AG04450 (cell line): Measurements from ENCODE around the gene MSH5. TPM values are rescaled to one million over a fixed set of nuclear protein-coding genes. Genes with fewer than 3 reads are reported as not detected.

ENCODE experiments used
- CTCF ChIA-PET: fragments of 300-600, 350-600 bp; formaldehyde crosslinking; extraction: SDS; loops from one replicate; lab custom pipeline; 2022; ENCODE audit warnings: antibody characterized with exemption, inconsistent platforms; lab: Charles Lee
- POLR2A ChIA-PET: fragments of 350-600 bp; formaldehyde crosslinking; extraction: SDS; loops from one replicate; lab custom pipeline; 2021; ENCODE audit warnings: antibody characterized with exemption, inconsistent platforms; lab: Yijun Ruan, JAX
- DNase-seq: peaks from one replicate; pipeline ENCODE4 v3.0.0-alpha.2; 2011; ENCODE audit warnings: low read depth, low spot score
- H3K27ac ChIP-seq: one replicate; pipeline ENCODE4 v1.5.1; 2012; ENCODE audit warnings: low read depth, low read length, control low read depth
- H3K27me3 ChIP-seq: one replicate; pipeline ENCODE4 v1.6.0; 2012; ENCODE audit warnings: low read length; ENCODE audit not compliant: control insufficient read depth, insufficient read depth
- H3K4me3 ChIP-seq: 2 replicates; pipeline ENCODE4 v1.5.1; 2011; ENCODE audit warnings: mild to moderate bottlenecking, low read depth, low read length, control low read depth
- H3K9me3 ChIP-seq: 2 replicates; pipeline ENCODE4 v1.5.1; 2012; ENCODE audit warnings: low read length; ENCODE audit not compliant: control insufficient read depth, insufficient read depth
- polyA plus RNA-seq: library from polyadenylated mRNA; depleted of rRNA; stranded (reverse); fragments of >200 nt; gene quantifications from 2 replicates; pipeline ENCODE4 v1.2.3, GENCODE V29; 2011
- TF ChIP-seq, protein P1 (sequence below): IDR thresholded peaks from 2 replicates; pipeline ENCODE4 v1.5.1; 2011; ENCODE audit warnings: low read depth, low read length, control low read depth, inconsistent platforms

Gene MSH5
- polyA plus RNA-seq, 1 experiment: 6.4 TPM

DNA sequence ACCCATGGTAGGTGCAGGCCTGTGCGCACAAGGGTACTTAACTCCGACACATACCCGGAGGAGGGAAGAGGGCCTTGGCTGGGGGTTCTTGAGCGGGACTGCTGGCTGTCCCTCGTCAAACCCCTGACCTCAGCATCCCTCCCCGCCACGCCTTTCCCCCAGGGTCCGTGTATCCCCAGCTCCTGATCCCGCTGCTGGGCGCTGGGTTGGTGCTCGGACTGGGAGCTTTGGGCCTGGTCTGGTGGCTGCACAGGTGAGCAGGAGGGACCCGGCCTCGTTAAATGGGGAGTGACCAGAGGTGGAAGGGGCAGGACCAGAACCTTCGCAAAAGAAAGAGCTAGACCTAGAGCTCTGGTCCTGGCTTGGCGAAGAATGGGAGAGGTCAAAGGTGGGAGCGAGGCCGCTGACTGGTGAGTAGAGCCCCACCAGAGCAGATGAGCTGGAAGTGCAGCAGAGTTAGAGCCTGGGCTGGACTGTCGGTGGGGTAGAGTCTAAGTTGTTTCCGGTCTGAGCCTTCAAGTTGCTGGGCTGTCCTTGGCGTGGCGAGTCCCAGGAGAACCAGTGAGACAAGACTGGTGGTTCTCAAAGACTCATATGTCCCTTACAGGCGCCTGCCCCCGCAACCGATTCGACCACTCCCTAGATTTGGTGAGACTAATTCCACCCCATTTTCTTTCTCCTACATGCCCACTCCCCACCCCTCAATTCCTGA, 15.7 kb upstream of the MSH5 start:
- POLR2A ChIA-PET: interaction anchor here (0.7 to 2.1 kb wide), 4 partner anchors 10 to 140 kb away, joined by 3 to 5 read pairs (median 4); partner anchors contain the start of genes ABHD16A and HSPA1B
- CTCF ChIA-PET: interaction anchor here (1.0 to 1.5 kb wide), 2 partner anchors 46 to 72 kb away, joined by 3 to 4 read pairs; no protein-coding TSS in a partner anchor
- no peak for DNase-seq
- H3K9me3 ChIP-seq: no peaks in the 10 kb centered on the region; the same call in 1 of the 2 replicates
- no peak overlapping the region for H3K27ac ChIP-seq
- TF ChIP-seq, protein P1, sequence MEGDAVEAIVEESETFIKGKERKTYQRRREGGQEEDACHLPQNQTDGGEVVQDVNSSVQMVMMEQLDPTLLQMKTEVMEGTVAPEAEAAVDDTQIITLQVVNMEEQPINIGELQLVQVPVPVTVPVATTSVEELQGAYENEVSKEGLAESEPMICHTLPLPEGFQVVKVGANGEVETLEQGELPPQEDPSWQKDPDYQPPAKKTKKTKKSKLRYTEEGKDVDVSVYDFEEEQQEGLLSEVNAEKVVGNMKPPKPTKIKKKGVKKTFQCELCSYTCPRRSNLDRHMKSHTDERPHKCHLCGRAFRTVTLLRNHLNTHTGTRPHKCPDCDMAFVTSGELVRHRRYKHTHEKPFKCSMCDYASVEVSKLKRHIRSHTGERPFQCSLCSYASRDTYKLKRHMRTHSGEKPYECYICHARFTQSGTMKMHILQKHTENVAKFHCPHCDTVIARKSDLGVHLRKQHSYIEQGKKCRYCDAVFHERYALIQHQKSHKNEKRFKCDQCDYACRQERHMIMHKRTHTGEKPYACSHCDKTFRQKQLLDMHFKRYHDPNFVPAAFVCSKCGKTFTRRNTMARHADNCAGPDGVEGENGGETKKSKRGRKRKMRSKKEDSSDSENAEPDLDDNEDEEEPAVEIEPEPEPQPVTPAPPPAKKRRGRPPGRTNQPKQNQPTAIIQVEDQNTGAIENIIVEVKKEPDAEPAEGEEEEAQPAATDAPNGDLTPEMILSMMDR: no peak
- peaks cover 7% of the 10 kb centered on the region for H3K27me3 ChIP-seq
- H3K4me3 ChIP-seq: no peak overlapping the region

GRCh38 chr6:31725502-31726350, 14.1 kb upstream of the MSH5 start:
- Histone ChIP-seq H3K27ac (no peak overlapping the region), H3K4me3 (no peak overlapping the region), H3K27me3 (peaks cover 7% of the 10 kb centered on the region), H3K9me3 (peaks cover 4% of the 10 kb centered on the region; the same call in 1 of the 2 replicates)
- ChIA-PET CTCF (no interaction called here), POLR2A (interaction anchor here (1.6 to 2.1 kb wide), 2 partner anchors 22 to 102 kb away, joined by 4 to 5 read pairs; partner anchors contain the start of genes ABHD16A and HSPA1B)
- TF ChIP-seq, protein P1: no peak
- no peak for DNase-seq

GRCh38 chr6:31727034-31727716, 12.6 kb upstream of the MSH5 start:
- H3K9me3 ChIP-seq: peaks cover 4% of the 10 kb centered on the region; the same call in 1 of the 2 replicates
- H3K27ac ChIP-seq: no peak overlapping the region
- no peaks in the 10 kb centered on the region for H3K27me3 ChIP-seq
- ChIA-PET POLR2A (no interaction called here), CTCF (no interaction called here)
- TF ChIP-seq, protein P1: no peak
- no peak overlapping the region for H3K4me3 ChIP-seq
- no peak for DNase-seq

GRCh38 chr6:31727717-31728671, 11.8 kb upstream of the MSH5 start:
- Histone ChIP-seq H3K9me3 (peaks cover 4% of the 10 kb centered on the region; the same call in 1 of the 2 replicates), H3K27me3 (no peaks in the 10 kb centered on the region), H3K27ac (no peak overlapping the region), H3K4me3 (peak overlapping the region; percentile 90)
- TF ChIP-seq, protein P1: no peak
- ChIA-PET POLR2A (interaction anchor here (0.6 kb wide), 1 partner anchor 43 kb away, joined by 4 read pairs; no protein-coding TSS in a partner anchor), CTCF (interaction anchor here (2.8 kb wide), 1 partner anchor 103 kb away, joined by 11 read pairs; no protein-coding TSS in a partner anchor)
- no peak for DNase-seq
